Stimulated activated naive B cell treated with anti-CD40 and anti-IgM and Interleukin-4, amounts not matched to agents 10 μg/mL and 1 μg/mL and 100 μg/mL, for 72 hours (primary cell): ENCODE data around the gene NLRP3.

Experiments used
- ATAC-seq, 2 donors: fragments of 150-1000 bp; cut with Tn5 transposase; replicated peaks; 2 replicates each; pipeline ENCODE4 v1.10.0; 2021; ENCODE audit warnings: moderate library complexity in 1 of 2
- DNase-seq: peaks from one replicate; pipeline ENCODE4 v3.0.0; 2021
- H3K27ac Mint-ChIP-seq: one replicate; pipeline ENCODE4 v1.8.0; 2022; ENCODE audit warnings: mild to moderate bottlenecking, mixed read lengths
- H3K27me3 Mint-ChIP-seq, 2 donors: one replicate each; pipeline ENCODE4 v1.8.0; 2022; ENCODE audit warnings: mixed read lengths in 2 of 2
- H3K36me3 Mint-ChIP-seq, 2 donors: one replicate each; pipeline ENCODE4 v1.8.0; 2022; ENCODE audit warnings: mixed read lengths in 2 of 2, mild to moderate bottlenecking in 1 of 2
- H3K4me1 Mint-ChIP-seq, 2 donors: one replicate each; pipeline ENCODE4 v1.8.0; 2022; ENCODE audit warnings: mixed read lengths in 2 of 2, mild to moderate bottlenecking in 1 of 2
- H3K4me3 Mint-ChIP-seq, 2 donors: one replicate each; pipeline ENCODE4 v1.8.0; 2022; ENCODE audit warnings: mild to moderate bottlenecking in 2 of 2, mixed read lengths in 2 of 2, moderate library complexity in 1 of 2
- H3K9me3 Mint-ChIP-seq, 2 donors: one replicate each; pipeline ENCODE4 v1.8.0; 2022; ENCODE audit warnings: mixed read lengths in 2 of 2, mild to moderate bottlenecking in 1 of 2

Gene NLRP3

DNA sequence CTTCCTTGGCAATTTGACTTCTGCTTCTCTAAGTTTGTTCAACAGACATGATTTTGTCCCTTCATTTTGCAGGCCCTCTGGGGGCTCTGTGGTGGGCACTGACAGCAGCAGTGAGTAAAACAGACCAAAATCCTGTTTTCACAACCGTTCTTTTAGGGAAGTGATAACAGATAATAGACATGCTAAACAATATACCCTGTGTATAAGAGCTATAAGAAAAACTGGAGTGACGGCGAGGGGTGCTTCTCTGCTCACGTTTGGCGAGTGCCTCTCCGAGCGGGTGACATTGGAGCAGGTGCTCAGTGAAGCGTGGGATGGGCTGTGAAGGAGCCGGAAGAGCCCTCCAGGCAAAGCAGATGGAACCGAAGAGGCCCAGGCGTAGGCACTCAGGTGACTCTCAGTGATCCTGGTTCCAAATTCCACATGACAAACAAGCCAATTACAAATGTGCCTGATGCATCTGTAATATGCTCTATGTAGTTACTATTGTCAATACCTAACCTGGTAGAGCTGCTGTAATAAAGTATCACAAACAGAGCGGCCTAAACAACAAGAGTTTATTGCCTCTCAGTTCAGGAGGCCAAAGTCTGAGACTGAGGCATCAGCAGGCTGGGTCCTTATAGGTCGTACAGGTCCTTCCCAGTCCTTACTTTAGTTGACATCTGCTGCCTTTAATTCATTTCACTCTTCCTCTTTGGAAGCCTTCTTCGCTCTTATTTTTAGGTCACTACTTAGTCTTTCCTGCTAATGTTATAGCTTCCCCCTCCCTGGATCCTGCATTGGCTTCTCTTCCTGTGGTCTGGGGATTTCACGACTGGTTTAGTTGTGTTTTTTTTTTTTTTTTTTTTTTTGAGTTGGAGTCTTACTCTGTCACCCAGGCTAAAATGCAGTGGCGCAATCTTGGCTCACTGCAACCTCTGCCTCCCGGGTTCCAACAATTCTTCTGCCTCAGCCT, 21.9 kb downstream of the NLRP3 start:
- H3K27me3 Mint-ChIP-seq: no peaks in the 10 kb centered on the region
- H3K4me3 Mint-ChIP-seq: no peak overlapping the region
- DNase-seq: peak; percentile 37
- H3K36me3 Mint-ChIP-seq: no peaks in the 10 kb centered on the region
- peak; percentile 47 to 59 for ATAC-seq
- H3K4me1 Mint-ChIP-seq: peaks cover 34 to 56% of the 10 kb centered on the region in 2 donors
- H3K9me3 Mint-ChIP-seq: no peaks in the 10 kb centered on the region
- H3K27ac Mint-ChIP-seq: peak overlapping the region; percentile 78

DNA sequence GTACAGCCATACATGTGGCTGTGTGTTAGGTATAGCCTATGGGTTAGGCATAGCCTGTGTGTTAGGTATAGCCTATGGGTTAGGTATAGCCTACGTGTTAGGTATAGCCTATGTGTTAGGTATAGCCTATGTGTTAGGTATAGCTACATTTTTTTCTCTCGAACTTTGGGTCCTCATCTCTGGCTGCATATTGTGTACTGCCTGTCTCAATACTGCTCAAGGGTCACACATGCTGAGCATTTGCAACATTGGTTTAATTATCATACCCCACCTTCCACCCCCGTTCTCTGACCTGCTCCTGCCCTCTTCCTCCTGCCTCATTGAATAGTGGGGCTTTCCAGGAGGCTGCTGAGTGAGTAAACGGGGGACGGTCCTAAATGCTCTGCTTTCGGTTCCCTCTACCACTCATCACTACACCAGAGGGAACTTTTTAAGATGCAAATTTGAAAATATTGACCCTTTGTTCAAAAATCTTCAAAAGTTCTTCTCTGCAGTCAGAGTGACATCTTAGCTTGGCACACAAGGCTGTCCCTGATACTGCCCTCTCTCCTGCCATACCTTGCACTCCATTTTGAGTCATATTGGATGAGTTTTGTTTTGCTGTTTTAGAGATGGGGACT, 24.1 kb downstream of the NLRP3 start:
- H3K36me3 Mint-ChIP-seq: no peaks in the 10 kb centered on the region
- H3K27ac Mint-ChIP-seq: peak overlapping the region; percentile 48
- no peaks in the 10 kb centered on the region for H3K27me3 Mint-ChIP-seq
- ATAC-seq (peak; percentile 98 to 99), DNase-seq (peak; percentile 79)
- no peak overlapping the region for H3K4me3 Mint-ChIP-seq
- H3K9me3 Mint-ChIP-seq: no peaks in the 10 kb centered on the region
- H3K4me1 Mint-ChIP-seq: peaks cover 34 to 49% of the 10 kb centered on the region in 2 donors

DNA sequence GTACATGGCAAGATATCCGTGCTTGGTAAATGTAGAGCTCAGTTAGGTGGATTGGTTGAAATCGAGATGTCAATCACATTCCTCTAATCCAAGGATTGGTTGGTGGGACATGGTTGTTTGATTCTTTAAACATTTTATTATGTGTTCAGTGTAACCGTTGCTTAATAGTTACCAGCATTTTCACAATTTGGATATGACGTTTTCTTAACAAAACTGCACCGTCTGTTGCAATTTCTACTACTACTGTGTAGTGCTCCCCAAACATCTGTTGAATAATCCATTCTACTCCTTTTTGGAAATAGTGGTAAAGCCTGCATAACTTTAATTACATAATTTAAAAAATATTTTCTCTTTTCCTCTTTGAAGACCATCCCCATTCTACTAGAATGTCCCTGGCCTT, 25.6 kb downstream of the NLRP3 start:
- Mint-ChIP-seq H3K27ac (no peak overlapping the region), H3K4me3 (no peak overlapping the region), H3K9me3 (no peaks in the 10 kb centered on the region), H3K4me1 (peaks cover 28 to 40% of the 10 kb centered on the region in 2 donors), H3K36me3 (peaks cover 0 to 10% of the 10 kb centered on the region in 2 donors), H3K27me3 (no peaks in the 10 kb centered on the region)
- ATAC-seq (no peak), DNase-seq (no peak)

DNA sequence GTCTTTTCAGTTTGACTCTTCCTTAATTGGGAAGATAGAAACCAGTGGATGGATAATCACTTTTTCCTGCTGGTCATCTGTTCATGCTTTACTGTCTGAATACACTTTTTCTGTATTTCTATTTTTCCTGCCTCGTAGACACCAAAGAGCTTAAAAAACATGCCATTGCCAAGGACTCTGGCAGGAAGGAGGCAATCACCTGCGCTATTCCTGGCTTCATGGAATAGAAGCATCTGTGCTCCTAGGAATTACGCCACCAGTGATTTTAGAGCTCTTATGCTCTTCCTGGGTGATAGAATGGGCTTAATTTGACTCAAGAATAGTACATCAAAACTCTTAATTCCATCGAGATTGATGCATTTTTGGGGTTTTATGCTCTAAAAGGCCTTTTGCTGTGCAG, 26.2 kb downstream of the NLRP3 start:
- Mint-ChIP-seq H3K9me3 (peaks cover under 1 to 2% of the 10 kb centered on the region in 2 donors), H3K4me3 (no peak overlapping the region), H3K27ac (no peak overlapping the region), H3K27me3 (no peaks in the 10 kb centered on the region), H3K4me1 (peaks cover 27 to 38% of the 10 kb centered on the region in 2 donors), H3K36me3 (peaks cover 0 to 11% of the 10 kb centered on the region in 2 donors)
- no peak for ATAC-seq
- no peak for DNase-seq

DNA sequence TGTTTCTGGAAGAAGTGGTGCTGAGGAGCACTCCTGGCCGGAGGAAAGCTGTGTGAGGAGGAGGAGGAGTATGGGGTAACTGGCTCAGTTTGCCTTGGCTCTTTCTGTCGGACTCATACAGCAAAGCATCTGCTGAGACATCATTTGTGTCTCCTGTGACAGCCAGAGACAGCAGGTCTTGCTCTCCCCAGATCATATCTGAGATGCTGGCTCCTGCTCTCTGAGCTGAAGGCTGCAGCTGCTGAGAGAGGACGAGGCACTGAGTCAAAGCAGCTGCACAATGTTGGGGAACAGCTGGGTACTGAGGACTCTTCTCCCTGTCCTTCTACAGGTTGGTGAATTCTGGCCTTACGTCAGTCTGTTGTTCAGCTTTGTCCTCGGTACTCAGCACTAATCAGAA, 27.7 kb downstream of the NLRP3 start:
- H3K36me3 Mint-ChIP-seq: peaks cover 0 to 11% of the 10 kb centered on the region in 2 donors
- no peaks in the 10 kb centered on the region for H3K27me3 Mint-ChIP-seq
- H3K4me3 Mint-ChIP-seq: no peak overlapping the region
- no peak for ATAC-seq
- DNase-seq: no peak
- no peak overlapping the region for H3K27ac Mint-ChIP-seq
- peaks cover 4 to 5% of the 10 kb centered on the region in 2 donors for H3K9me3 Mint-ChIP-seq
- H3K4me1 Mint-ChIP-seq: peaks cover 18 to 23% of the 10 kb centered on the region in 2 donors

DNA sequence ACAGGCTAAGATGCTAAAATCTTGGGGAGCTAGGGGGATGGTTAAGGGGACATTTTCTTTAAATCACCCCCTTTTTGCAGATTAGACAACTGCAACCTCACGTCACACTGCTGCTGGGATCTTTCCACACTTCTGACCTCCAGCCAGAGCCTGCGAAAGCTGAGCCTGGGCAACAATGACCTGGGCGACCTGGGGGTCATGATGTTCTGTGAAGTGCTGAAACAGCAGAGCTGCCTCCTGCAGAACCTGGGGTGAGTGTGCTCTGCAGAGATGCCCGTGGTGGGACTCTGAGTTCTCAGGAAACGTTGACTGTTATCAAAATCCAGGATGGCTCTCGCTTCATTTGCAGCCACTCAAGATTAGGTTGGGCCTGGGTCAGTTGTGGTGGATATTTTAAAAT, 28.6 kb downstream of the NLRP3 start:
- Mint-ChIP-seq H3K4me1 (peaks cover 13 to 16% of the 10 kb centered on the region in 2 donors), H3K9me3 (peaks cover 4 to 5% of the 10 kb centered on the region in 2 donors), H3K27me3 (no peaks in the 10 kb centered on the region), H3K36me3 (peaks cover 0 to 11% of the 10 kb centered on the region in 2 donors), H3K27ac (no peak overlapping the region), H3K4me3 (no peak overlapping the region)
- DNase-seq (no peak), ATAC-seq (no peak)

DNA sequence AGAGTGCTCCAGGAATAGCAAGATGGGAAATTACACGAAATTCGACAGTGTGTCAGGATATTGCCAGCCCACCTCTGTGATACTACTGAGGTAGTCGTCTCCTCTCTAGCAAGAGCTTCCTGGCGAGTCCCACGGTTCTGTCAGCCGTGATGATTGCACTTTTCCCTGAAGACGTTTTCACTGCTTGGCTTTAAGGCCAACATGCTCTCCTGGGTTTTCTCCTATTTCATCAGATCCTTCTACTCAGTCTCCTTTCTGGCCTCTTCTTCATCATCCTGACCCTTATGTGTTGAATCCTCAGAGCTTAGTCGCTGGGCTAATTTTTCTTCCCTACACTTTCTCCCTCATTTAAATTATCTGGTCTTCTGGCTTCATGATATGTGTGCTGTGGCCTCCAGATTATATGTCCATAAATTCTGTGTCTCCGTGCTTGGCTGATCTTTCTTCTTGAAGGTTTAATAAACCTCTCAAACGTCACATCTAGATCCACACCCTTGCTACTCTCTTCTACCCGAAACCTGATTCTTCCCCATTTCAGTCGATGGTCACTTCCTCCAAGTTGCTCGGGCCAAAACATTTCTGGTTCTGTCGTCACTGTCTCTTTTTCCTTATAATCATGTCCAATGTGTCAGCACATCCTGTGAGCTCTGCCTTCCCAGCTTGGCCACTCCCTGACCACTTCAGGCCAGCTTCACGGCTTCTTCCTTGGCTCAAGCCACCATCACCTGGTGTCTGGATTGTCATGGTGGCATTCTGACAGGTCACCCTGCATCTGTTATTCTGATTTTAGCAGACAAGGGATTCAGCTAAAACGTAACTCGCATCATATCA, 29.8 kb downstream of the NLRP3 start:
- ATAC-seq: no peak
- no peak for DNase-seq
- peaks cover 0 to 11% of the 10 kb centered on the region in 2 donors for H3K36me3 Mint-ChIP-seq
- no peak overlapping the region for H3K27ac Mint-ChIP-seq
- H3K4me3 Mint-ChIP-seq: no peak overlapping the region
- peaks cover 6 to 7% of the 10 kb centered on the region in 2 donors for H3K4me1 Mint-ChIP-seq
- no peaks in the 10 kb centered on the region for H3K27me3 Mint-ChIP-seq
- peaks cover 4 to 5% of the 10 kb centered on the region in 2 donors for H3K9me3 Mint-ChIP-seq

DNA sequence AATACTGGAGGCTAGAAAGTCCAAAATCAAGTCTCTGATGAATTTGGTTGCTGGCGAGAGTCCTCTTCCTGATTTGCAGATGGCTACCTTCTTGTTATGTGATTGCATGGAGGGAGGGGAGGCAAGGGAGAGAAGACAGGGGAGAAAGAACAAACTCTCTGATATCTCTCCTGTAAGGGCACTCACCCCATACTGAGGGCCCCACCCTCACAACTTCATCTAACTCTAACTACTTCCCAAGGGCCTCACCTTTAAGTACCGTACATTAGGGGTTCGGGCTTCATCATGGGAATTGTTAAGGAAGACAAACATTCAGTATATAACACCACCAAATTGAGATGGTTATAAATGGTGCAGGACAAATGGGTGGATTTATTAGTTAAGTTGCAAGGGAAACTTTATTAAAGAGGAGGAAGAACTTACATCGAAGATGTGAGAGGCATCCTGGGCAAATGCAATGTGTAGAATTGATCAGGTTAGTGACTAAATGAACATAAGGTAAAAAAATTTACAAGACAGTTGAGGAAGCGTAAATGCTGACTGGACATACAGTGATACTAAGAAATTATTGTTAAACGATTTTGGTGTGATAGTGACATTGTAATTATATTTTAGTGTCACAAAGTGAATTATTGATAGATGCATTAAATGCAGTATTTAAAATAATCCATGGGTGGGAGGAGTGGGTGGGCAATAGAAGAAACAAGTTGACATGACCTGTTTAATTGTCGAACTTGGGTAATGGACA, 31.4 kb downstream of the NLRP3 start:
- Mint-ChIP-seq H3K36me3 (peaks cover 0 to 11% of the 10 kb centered on the region in 2 donors), H3K4me1 (peaks cover 2 to 5% of the 10 kb centered on the region in 2 donors), H3K27ac (no peak overlapping the region), H3K9me3 (peaks cover 4 to 5% of the 10 kb centered on the region in 2 donors), H3K27me3 (no peaks in the 10 kb centered on the region), H3K4me3 (no peak overlapping the region)
- DNase-seq (no peak), ATAC-seq (no peak)

DNA sequence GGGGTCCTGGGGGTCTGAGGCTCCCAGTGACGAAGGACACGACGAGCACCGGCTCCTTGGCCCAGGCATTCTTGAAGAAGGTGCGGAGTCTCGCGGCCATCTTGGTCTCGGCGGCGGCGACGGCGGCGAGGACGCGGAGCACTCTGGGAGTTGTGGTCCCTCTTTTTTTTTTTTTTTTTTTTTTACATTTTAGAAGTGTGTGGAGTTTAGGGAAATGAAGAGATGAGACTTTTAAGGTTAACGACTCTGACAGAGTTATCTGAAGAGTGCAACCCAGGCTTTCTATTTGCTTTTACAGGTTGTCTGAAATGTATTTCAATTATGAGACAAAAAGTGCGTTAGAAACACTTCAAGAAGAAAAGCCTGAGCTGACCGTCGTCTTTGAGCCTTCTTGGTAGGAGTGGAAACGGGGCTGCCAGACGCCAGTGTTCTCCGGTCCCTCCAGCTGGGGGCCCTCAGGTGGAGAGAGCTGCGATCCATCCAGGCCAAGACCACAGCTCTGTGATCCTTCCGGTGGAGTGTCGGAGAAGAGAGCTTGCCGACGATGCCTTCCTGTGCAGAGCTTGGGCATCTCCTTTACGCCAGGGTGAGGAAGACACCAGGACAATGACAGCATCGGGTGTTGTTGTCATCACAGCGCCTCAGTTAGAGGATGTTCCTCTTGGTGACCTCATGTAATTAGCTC, 32.3 kb downstream of the NLRP3 start:
- Mint-ChIP-seq H3K36me3 (peaks cover 0 to 11% of the 10 kb centered on the region in 2 donors), H3K27ac (peak overlapping the region; percentile 75), H3K4me1 (peaks cover 2 to 5% of the 10 kb centered on the region in 2 donors), H3K9me3 (peaks cover 4 to 5% of the 10 kb centered on the region in 2 donors), H3K27me3 (no peaks in the 10 kb centered on the region), H3K4me3 (peak overlapping the region; percentile 49 to 82)
- ATAC-seq (peak; percentile 62 to 73), DNase-seq (no peak)

DNA sequence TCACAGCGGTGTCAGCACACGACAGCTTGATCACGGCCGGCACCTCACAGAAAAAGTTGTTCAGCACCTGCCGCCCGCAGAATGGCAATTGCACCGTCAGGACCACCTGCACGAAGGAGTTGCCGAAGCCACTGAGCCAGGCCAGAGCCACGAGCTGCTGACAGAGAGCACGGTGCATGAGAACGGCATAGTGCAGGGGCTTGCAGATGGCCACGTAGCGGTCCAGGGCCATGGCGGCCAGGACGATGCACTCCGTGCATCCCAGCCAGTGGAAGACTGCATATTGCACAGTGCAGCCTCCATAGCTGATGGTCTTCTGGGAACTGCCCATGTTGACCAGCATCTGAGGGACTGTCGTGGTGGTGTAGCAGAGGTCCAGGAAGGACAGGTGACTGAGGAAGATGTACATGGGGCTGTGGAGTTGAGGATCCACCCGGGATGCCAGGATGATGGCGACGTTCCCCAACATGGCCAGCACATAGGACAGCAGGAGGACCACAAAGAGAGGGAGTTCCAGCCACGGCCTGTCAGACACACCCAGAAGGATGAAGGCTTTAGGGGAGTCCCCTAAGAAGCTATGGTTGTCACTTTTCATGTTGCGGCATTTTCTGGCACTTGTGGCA, 35.5 kb downstream of the NLRP3 start:
- Mint-ChIP-seq H3K4me3 (no peak overlapping the region), H3K9me3 (peaks cover 4 to 5% of the 10 kb centered on the region in 2 donors), H3K27ac (no peak overlapping the region), H3K27me3 (peaks cover 8% of the 10 kb centered on the region in 2 donors), H3K36me3 (peaks cover 0 to 2% of the 10 kb centered on the region in 2 donors), H3K4me1 (peaks cover 0 to 5% of the 10 kb centered on the region in 2 donors)
- DNase-seq: no peak
- no peak for ATAC-seq

DNA sequence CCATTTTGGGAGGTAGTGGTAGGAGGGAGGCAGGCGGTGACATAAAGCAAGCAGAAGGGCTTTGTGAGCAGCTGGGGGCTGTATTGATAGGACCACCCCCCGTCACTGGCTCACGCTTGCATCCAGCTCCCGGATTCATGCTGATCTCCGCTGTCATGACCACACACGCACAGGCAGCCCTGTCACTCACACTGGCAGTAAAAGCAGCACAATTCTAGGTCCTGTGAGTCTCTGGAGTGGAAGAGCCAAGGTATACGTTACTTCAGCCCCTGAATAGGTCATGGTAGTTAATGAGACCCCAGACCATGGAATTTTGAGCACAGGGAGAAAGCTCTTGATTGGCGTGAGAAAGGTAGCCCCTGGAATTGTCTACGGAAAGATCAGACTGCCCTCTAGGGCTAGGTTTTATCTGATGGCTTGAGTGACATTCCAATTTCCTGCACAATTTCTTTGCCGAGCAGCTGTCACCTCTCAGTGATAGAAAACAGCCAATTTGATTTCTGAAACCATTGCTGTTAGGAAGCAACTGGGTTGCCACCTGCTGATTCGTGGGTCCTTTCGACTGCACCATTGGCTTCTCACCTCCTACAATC, 36.6 kb downstream of the NLRP3 start:
- Mint-ChIP-seq H3K27ac (no peak overlapping the region), H3K36me3 (no peaks in the 10 kb centered on the region), H3K9me3 (no peaks in the 10 kb centered on the region), H3K4me3 (no peak overlapping the region), H3K27me3 (peaks cover 13 to 17% of the 10 kb centered on the region in 2 donors), H3K4me1 (peaks cover 0 to 5% of the 10 kb centered on the region in 2 donors)
- no peak for ATAC-seq
- DNase-seq: no peak

DNA sequence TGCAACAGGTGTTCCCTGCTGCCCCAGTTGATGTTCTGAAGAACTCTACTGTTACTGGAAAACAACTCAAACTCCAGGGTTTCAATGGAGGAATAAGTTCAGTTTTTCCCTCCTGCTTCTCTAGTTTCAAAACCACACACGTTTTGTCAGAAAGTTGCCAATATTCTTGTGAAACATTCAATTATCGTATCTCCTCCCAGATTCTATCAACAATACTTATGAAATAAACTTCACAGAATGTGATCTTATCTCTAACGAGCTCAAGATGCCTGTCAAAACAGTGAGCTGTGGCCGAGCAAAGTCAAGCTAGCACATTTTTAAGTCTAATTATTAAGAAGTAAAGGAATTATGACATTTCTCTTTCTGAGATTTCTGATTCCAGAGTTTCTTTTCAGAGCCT, 37.3 kb downstream of the NLRP3 start:
- no peak for DNase-seq

More for the DNA sequence above, 37.3 kb downstream of the NLRP3 start:
- no peak overlapping the region for H3K27ac Mint-ChIP-seq
- peaks cover 16 to 17% of the 10 kb centered on the region in 2 donors for H3K27me3 Mint-ChIP-seq
- no peak overlapping the region for H3K4me3 Mint-ChIP-seq
- no peak for ATAC-seq
- peaks cover 0 to 5% of the 10 kb centered on the region in 2 donors for H3K4me1 Mint-ChIP-seq
- no peaks in the 10 kb centered on the region for H3K36me3 Mint-ChIP-seq
- H3K9me3 Mint-ChIP-seq: no peaks in the 10 kb centered on the region
